Measurements from ENCODE around the gene KIF20B. TPM values are rescaled to one million over a fixed set of nuclear protein-coding genes. Genes with fewer than 3 reads are reported as not detected.

The KIF20B gene
- total RNA-seq, 2 donors from 2014 or later: 13.6 to 32.0 TPM

DNA sequence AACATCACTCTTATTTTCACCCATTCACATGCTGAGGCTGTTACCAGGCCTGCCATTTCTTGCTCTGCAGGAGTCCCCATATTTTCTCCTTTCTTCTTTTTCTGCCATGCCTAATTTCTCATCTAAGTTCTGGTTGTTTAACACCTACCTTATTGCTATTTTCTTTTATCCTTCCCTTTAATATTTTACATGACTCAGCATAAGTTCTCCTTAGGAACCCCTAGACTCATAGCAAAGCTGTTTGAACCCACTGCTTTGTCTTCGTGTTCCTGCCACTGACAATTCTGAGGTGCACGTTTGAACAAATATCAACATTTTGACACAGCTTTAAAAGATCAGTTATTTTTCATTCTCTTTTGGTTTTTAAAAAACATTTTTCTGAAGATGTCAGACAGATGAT is 98.2 kb downstream of the KIF20B start:
- H3K9me3 ChIP-seq: no peaks in the 10 kb centered on the region
- intact Hi-C loops (cut with DNase I): loop anchor here (10.0 kb wide), 2 partner anchors 155 to 335 kb away; no protein-coding TSS in a partner anchor
- H3K9ac ChIP-seq (ENCODE audit: low read depth in 2 of 2, low read length in 2 of 2): no peak overlapping the region
- H3K36me3 ChIP-seq: no peaks in the 10 kb centered on the region
- DNase-seq: no peak
- no peak overlapping the region for H3K27ac ChIP-seq
- no peak for TF ChIP-seq CTCF (IDR thresholded peaks at IDR 0.05)
- no peak overlapping the region for H3K4me3 ChIP-seq
- H3K4me1 ChIP-seq: no peaks in the 10 kb centered on the region
- H3K27me3 ChIP-seq: no peaks in the 10 kb centered on the region

- Histone ChIP-seq H3K36me3 (no peaks in the 10 kb centered on the region), H3K27me3 (no peaks in the 10 kb centered on the region), H3K9ac (ENCODE audit: low read depth in 2 of 2, low read length in 2 of 2) (no peak overlapping the region), H3K9me3 (no peaks in the 10 kb centered on the region), H3K4me3 (no peak overlapping the region), H3K4me1 (no peaks in the 10 kb centered on the region), H3K27ac (no peak overlapping the region)
- intact Hi-C loops (cut with DNase I): no loop called here
- DNase-seq: no peak
- no peak for TF ChIP-seq CTCF (IDR thresholded peaks at IDR 0.05)
Observed at GRCh38 chr10:89805599-89806013, 104.2 kb downstream of the KIF20B start.

- no peak for TF ChIP-seq CTCF (IDR thresholded peaks at IDR 0.05)
- intact Hi-C loops (cut with DNase I): no loop called here
- H3K36me3 ChIP-seq: no peaks in the 10 kb centered on the region
- no peak for DNase-seq
- no peak overlapping the region for H3K4me3 ChIP-seq
- H3K9ac ChIP-seq (ENCODE audit: low read depth in 2 of 2, low read length in 2 of 2): no peak overlapping the region
- H3K4me1 ChIP-seq: no peaks in the 10 kb centered on the region
- H3K27ac ChIP-seq: no peak overlapping the region
- no peaks in the 10 kb centered on the region for H3K9me3 ChIP-seq
- H3K27me3 ChIP-seq: no peaks in the 10 kb centered on the region
Observed at GRCh38 chr10:89808842-89809241, 107.5 kb downstream of the KIF20B start.

DNA sequence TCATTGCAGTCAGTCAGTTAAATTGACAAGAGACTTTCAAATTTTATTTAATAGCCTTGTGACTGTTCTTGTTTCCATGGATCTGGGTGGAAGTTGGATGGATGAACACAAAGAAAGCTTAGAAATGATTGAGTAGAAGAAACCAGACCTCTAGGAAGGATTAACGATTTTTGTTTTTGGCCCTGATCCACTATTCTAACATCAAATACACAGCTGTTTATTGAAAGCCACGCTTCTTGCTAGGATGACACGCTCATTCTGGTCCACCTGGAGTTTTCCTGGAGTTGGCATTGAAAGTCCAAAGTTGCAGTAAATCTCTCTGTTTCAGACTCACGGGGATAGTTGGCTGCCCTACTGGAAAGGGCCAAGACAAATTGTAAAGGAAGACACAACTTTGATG is 108.4 kb downstream of the KIF20B start:
- Histone ChIP-seq H3K27ac (no peak overlapping the region), H3K4me3 (no peak overlapping the region), H3K9me3 (no peaks in the 10 kb centered on the region), H3K36me3 (no peaks in the 10 kb centered on the region), H3K9ac (ENCODE audit: low read depth in 2 of 2, low read length in 2 of 2) (no peak overlapping the region), H3K4me1 (no peaks in the 10 kb centered on the region), H3K27me3 (no peaks in the 10 kb centered on the region)
- intact Hi-C loops (cut with DNase I): no loop called here
- DNase-seq: no peak
- TF ChIP-seq CTCF (IDR thresholded peaks at IDR 0.05): no peak

- Histone ChIP-seq H3K9me3 (no peaks in the 10 kb centered on the region), H3K4me3 (no peak overlapping the region), H3K36me3 (no peaks in the 10 kb centered on the region), H3K9ac (ENCODE audit: low read depth in 2 of 2, low read length in 2 of 2) (no peak overlapping the region), H3K27me3 (no peaks in the 10 kb centered on the region), H3K27ac (no peak overlapping the region), H3K4me1 (no peaks in the 10 kb centered on the region)
- intact Hi-C loops (cut with DNase I): no loop called here
- no peak for TF ChIP-seq CTCF (IDR thresholded peaks at IDR 0.05)
- DNase-seq: no peak
Observed at GRCh38 chr10:89810908-89811525, 109.6 kb downstream of the KIF20B start.
